Measurements from ENCODE around the gene YES1.

Gene YES1

DNA sequence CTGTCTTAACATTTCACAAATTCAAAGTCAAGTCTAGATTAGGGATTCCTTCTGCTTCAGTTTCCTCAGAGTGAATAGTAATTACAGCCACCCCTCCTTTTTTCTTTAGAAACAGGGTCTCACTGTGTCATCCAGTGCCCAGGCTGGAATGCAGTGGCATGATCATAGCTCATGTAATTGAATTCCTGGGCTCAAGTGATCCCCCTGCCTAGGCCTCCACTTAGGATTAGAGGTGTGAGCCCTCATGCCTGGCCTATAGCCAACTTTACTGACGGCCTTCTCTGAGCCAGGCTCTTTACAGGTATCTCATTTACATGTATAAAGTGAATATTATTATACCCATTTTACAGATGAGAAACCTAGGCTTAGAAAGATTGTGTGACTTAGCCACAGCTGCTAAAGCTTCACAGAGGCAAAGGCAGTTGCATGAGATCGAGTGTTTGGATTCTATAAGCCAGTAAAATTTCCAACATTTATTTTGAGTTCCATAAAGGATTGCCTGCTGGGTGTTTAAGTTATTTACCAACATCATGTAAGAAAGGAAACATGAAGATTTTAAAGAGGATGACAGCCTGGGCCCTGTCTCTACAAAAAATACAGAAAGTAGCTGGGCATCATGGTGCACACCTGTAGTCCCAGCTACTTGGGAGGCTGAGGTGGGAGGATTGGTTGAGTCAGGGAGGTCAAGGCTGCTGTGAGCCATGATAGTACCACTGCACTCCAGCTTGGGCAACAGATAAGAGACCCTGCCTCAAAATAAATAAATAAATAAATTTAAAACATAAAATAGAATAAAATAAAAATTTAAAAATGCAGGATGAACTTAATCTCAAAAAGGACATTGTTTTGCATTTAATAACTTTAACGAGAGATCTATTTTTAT is 101.4 kb downstream of the YES1 start:
- TF ChIP-seq, protein P1, sequence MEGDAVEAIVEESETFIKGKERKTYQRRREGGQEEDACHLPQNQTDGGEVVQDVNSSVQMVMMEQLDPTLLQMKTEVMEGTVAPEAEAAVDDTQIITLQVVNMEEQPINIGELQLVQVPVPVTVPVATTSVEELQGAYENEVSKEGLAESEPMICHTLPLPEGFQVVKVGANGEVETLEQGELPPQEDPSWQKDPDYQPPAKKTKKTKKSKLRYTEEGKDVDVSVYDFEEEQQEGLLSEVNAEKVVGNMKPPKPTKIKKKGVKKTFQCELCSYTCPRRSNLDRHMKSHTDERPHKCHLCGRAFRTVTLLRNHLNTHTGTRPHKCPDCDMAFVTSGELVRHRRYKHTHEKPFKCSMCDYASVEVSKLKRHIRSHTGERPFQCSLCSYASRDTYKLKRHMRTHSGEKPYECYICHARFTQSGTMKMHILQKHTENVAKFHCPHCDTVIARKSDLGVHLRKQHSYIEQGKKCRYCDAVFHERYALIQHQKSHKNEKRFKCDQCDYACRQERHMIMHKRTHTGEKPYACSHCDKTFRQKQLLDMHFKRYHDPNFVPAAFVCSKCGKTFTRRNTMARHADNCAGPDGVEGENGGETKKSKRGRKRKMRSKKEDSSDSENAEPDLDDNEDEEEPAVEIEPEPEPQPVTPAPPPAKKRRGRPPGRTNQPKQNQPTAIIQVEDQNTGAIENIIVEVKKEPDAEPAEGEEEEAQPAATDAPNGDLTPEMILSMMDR (IDR thresholded peaks at IDR 0.05; ENCODE audit: low read depth, low read length): no peak
- TF ChIP-seq EZH2phosphoT487 (IDR thresholded peaks at IDR 0.05; ENCODE audit: low read depth): no peak
- Histone ChIP-seq H3K36me3 (replicated peaks; ENCODE audit: low read depth, low read length) (peaks cover 9% of the 10 kb centered on the region), H3K4me1 (ENCODE audit: low read length) (peaks cover 5% of the 10 kb centered on the region), H2AFZ (ENCODE audit: low read depth, low read length) (no peak overlapping the region; the same call in 1 of the 2 replicates), H3K4me2 (ENCODE audit: low read length) (peak overlapping the region; percentile 99), H3K9ac (ENCODE audit: low read length) (peak overlapping the region; percentile 96), H3K27ac (ENCODE audit: low read length) (no peak overlapping the region), H4K20me1 (ENCODE audit: insufficient read depth, low read length) (peaks cover 20% of the 10 kb centered on the region), H3K79me2 (ENCODE audit: low read length) (peaks cover 51% of the 10 kb centered on the region), H3K27me3 (ENCODE audit: low read depth, low read length) (no peaks in the 10 kb centered on the region), H3K4me3 (ENCODE audit: low read length) (peak overlapping the region; percentile 90), H3K9me3 (ENCODE audit: insufficient read depth, low read length) (no peaks in the 10 kb centered on the region)

DNA sequence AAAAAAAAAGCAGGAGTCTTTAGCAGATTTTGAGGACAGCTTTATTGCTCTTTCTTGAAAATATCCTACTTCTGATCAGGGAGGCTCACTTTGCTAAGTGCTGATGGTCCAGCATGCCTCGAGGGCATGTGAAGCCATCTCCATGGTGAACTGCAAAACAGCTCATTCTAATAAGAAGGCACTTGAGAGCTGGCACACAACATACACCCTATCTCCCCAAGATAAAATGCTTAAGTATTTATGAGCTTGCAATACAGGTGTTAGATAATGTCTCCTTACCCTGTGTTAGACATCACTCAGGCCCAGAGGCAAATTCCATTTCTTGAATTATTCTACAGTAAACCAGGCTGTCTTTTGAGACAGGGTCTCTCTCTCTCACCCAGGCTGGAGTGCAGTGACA is 102.3 kb downstream of the YES1 start:
- Histone ChIP-seq H3K79me2 (ENCODE audit: low read length) (peaks cover 55% of the 10 kb centered on the region), H3K4me2 (ENCODE audit: low read length) (no peak overlapping the region), H3K27me3 (ENCODE audit: low read depth, low read length) (no peaks in the 10 kb centered on the region)

DNA sequence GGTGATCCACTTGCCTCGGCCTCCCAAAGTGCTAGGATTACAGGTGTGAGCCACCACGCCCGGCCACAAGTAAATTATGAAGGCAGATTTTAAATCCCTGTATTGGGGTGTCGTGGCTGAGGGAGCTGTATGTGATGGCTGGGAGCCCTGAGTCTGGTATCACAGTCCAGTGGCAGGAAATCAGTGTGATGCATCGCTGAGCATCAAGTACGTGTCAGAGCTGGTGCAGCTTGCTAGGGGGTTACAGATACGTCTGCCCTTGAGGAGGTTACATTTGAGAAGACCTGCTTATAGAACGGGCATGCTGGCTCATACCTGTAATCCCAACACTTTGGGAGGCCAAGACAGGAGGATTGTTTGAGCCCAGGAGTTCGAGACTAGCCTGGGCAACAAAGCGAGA is 103.9 kb downstream of the YES1 start:
- TF ChIP-seq EZH2phosphoT487 (IDR thresholded peaks at IDR 0.05; ENCODE audit: low read depth): no peak
- TF ChIP-seq, protein P1 (IDR thresholded peaks at IDR 0.05; ENCODE audit: low read depth, low read length): no peak
- Histone ChIP-seq H2AFZ (ENCODE audit: low read depth, low read length) (no peak overlapping the region), H4K20me1 (ENCODE audit: insufficient read depth, low read length) (peaks cover 28% of the 10 kb centered on the region), H3K27me3 (ENCODE audit: low read depth, low read length) (no peaks in the 10 kb centered on the region), H3K79me2 (ENCODE audit: low read length) (peaks cover 60% of the 10 kb centered on the region), H3K4me2 (ENCODE audit: low read length) (no peak overlapping the region), H3K36me3 (replicated peaks; ENCODE audit: low read depth, low read length) (peaks cover 22% of the 10 kb centered on the region), H3K4me1 (ENCODE audit: low read length) (peaks cover 5% of the 10 kb centered on the region), H3K9me3 (ENCODE audit: insufficient read depth, low read length) (no peaks in the 10 kb centered on the region), H3K9ac (ENCODE audit: low read length) (no peak overlapping the region), H3K4me3 (ENCODE audit: low read length) (no peak overlapping the region), H3K27ac (ENCODE audit: low read length) (no peak overlapping the region)

More for the DNA sequence above, 102.3 kb downstream of the YES1 start:
- Histone ChIP-seq H3K36me3 (replicated peaks; ENCODE audit: low read depth, low read length) (peaks cover 15% of the 10 kb centered on the region), H3K27ac (ENCODE audit: low read length) (no peak overlapping the region), H2AFZ (ENCODE audit: low read depth, low read length) (no peak overlapping the region), H4K20me1 (ENCODE audit: insufficient read depth, low read length) (peaks cover 28% of the 10 kb centered on the region), H3K9ac (ENCODE audit: low read length) (no peak overlapping the region), H3K4me3 (ENCODE audit: low read length) (no peak overlapping the region), H3K9me3 (ENCODE audit: insufficient read depth, low read length) (no peaks in the 10 kb centered on the region), H3K4me1 (ENCODE audit: low read length) (peaks cover 5% of the 10 kb centered on the region)
- TF ChIP-seq, protein P1 (IDR thresholded peaks at IDR 0.05; ENCODE audit: low read depth, low read length): no peak
- TF ChIP-seq EZH2phosphoT487 (IDR thresholded peaks at IDR 0.05; ENCODE audit: low read depth): no peak

DNA sequence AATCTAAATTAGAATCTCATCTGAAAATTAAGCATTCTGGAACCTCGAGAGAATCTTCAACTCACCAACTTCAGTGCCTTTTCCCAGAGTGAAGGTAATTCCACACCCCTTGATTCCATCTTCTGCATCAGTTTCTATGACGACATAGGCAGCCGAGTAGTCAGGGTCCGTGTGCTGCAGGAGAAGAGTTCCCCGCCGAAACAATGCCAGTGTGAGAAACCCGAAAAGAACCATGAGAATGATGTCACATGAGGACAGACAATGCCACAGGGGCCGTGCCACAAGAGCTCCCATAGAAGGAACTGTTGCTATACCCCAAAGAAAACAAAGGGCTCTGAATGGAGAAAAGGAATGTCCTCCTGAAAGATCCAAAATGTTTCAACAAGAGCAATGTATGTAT is 105.6 kb downstream of the YES1 start:
- Histone ChIP-seq H3K4me3 (ENCODE audit: low read length) (no peak overlapping the region), H3K79me2 (ENCODE audit: low read length) (peaks cover 57% of the 10 kb centered on the region), H3K27me3 (ENCODE audit: low read depth, low read length) (no peaks in the 10 kb centered on the region), H3K36me3 (replicated peaks; ENCODE audit: low read depth, low read length) (peaks cover 22% of the 10 kb centered on the region), H2AFZ (ENCODE audit: low read depth, low read length) (no peak overlapping the region), H3K9me3 (ENCODE audit: insufficient read depth, low read length) (no peaks in the 10 kb centered on the region), H3K4me1 (ENCODE audit: low read length) (peaks cover 5% of the 10 kb centered on the region), H3K4me2 (ENCODE audit: low read length) (no peak overlapping the region), H3K9ac (ENCODE audit: low read length) (no peak overlapping the region), H3K27ac (ENCODE audit: low read length) (no peak overlapping the region), H4K20me1 (ENCODE audit: insufficient read depth, low read length) (peaks cover 28% of the 10 kb centered on the region)
- TF ChIP-seq EZH2phosphoT487 (IDR thresholded peaks at IDR 0.05; ENCODE audit: low read depth): no peak
- TF ChIP-seq, protein P1 (IDR thresholded peaks at IDR 0.05; ENCODE audit: low read depth, low read length): no peak

All from OCI-LY3 (cell line).